K562 (cell line): ENCODE measurements around the gene CHD2. TPM values are rescaled to one million over a fixed set of nuclear protein-coding genes. Genes with fewer than 3 reads are reported as not detected.

Source experiments
- ATAC-seq: fragments of 200-7000 bp; cut with Tn5 transposase; 3 replicates; pipeline ENCODE4 v1.9.1; 2020; ENCODE audit warnings: moderate library complexity
- BruUV-seq: library from RNA; stranded (reverse); fragments of 400-500 nt; replicated peaks from 2 replicates; lab custom pipeline; 2021; lab: Mats Ljungman, UMichigan
- CTCF ChIA-PET: fragments of 300-600 bp; formaldehyde crosslinking; extraction: SDS; loops from one replicate; lab custom pipeline; 2021; ENCODE audit warnings: low intra/inter-chr PET ratio; lab: Yijun Ruan, JAX
- POLR2A ChIA-PET: fragments of 300-600, 350-650 bp; sonication (Branson Sonifier 250); formaldehyde crosslinking; extraction: SDS; loops from one replicate; lab custom pipeline; 2021; ENCODE audit warnings: antibody characterized with exemption, inconsistent platforms; lab: Yijun Ruan, JAX
- DNase-seq, 4 experiments: peaks; one replicate each; pipeline versions ENCODE4 v3.0.0 to v3.0.0-alpha.2; 2011 to 2018; ENCODE audit warnings: low spot score in 3 of 4, mixed read lengths in 3 of 4; ENCODE audit errors: extremely low read depth in 1 of 4
- FAIRE-seq: peaks from 2 replicates; lab custom pipeline; 2011; peaks lifted over from hg19 to GRCh38; lab: Jason Lieb, UNC
- H2AFZ ChIP-seq: 2 replicates; pipeline ENCODE4 v1.6.0; 2011; ENCODE audit warnings: low read depth, low read length, control low read depth, inconsistent platforms
- H3K27ac ChIP-seq: fragments of 200-600 bp; 3 replicates; pipeline ENCODE4 v1.8.0; 2011; ENCODE audit warnings: low read depth, mild to moderate bottlenecking, control low read depth, inconsistent platforms, low read length, moderate library complexity, mixed read lengths; ENCODE audit errors: extremely low read depth
- H3K27me3 ChIP-seq, 2 experiments: fragments of 300-600 bp in 1 of 2; 2 replicates in 1 of 2; 3 replicates in 1 of 2; pipeline versions ENCODE4 v1.6.0 to v1.8.0; 2011; ENCODE audit warnings: inconsistent platforms in 2 of 2, low read length in 2 of 2, mild to moderate bottlenecking in 1 of 2, mixed read lengths in 1 of 2, moderate library complexity in 1 of 2; ENCODE audit not compliant: control insufficient read depth in 2 of 2, insufficient read depth in 2 of 2
- H3K36me3 ChIP-seq: fragments of 300-600 bp; 3 replicates; pipeline ENCODE4 v1.8.0; 2011; ENCODE audit warnings: mild to moderate bottlenecking, low read length, inconsistent platforms; ENCODE audit not compliant: control insufficient read depth, insufficient read depth
- H3K4me1 ChIP-seq, 2 experiments: fragments of 200-600 bp in 1 of 2; replicated peaks in 1 of 2; 2 replicates in 1 of 2; 3 replicates in 1 of 2; pipeline versions ENCODE4 v1.5.1 to v1.8.0; 2011; ENCODE audit warnings: inconsistent platforms in 2 of 2, low read length in 2 of 2, mild to moderate bottlenecking in 1 of 2, mixed read lengths in 1 of 2, moderate library complexity in 1 of 2; ENCODE audit not compliant: control insufficient read depth in 2 of 2, insufficient read depth in 2 of 2
- H3K4me2 ChIP-seq: 2 replicates; pipeline ENCODE4 v1.6.1; 2011; ENCODE audit warnings: low read length, control low read depth, inconsistent platforms, mixed read lengths; ENCODE audit not compliant: insufficient read depth
- H3K4me3 ChIP-seq: fragments of 200-600 bp; sonication (generic), shearing (Covaris generic); 2 replicates; pipeline ENCODE4 v1.5.1; 2016; ENCODE audit warnings: control low read depth, inconsistent platforms
- H3K79me2 ChIP-seq: fragments of 200-600 bp; 3 replicates; pipeline ENCODE4 v1.8.0; 2011; ENCODE audit warnings: low read length, inconsistent platforms; ENCODE audit not compliant: control insufficient read depth, insufficient read depth
- H3K9ac ChIP-seq, 2 experiments: 2 replicates each; pipeline versions ENCODE4 v1.6.0 to v1.6.1; 2011; ENCODE audit warnings: low read depth in 2 of 2, low read length in 2 of 2, control low read depth in 1 of 2, inconsistent platforms in 1 of 2, mild to moderate bottlenecking in 1 of 2, mixed read lengths in 1 of 2; ENCODE audit not compliant: insufficient read depth in 1 of 2
- H3K9me1 ChIP-seq: one replicate; pipeline ENCODE4 v1.6.0; 2011; ENCODE audit warnings: inconsistent platforms, mild to moderate bottlenecking, low read length, moderate library complexity; ENCODE audit not compliant: control insufficient read depth, insufficient read depth
- H3K9me3 ChIP-seq: replicated peaks from 2 replicates; pipeline ENCODE4 v1.5.1; 2011; ENCODE audit warnings: low read depth, low read length, inconsistent platforms; ENCODE audit not compliant: control insufficient read depth, insufficient read depth
- H4K20me1 ChIP-seq: replicated peaks from 2 replicates; pipeline ENCODE4 v1.6.1; 2011; ENCODE audit warnings: low read length, inconsistent platforms, mixed read lengths; ENCODE audit not compliant: control insufficient read depth, insufficient read depth
- C11orf30 ChIP-seq: fragments of 450-650 bp; IDR thresholded peaks from 2 replicates; pipeline ENCODE4 v1.6.1; 2016; ENCODE audit warnings: low read depth, mild to moderate bottlenecking
- CBFA2T3 ChIP-seq: fragments of 450-650 bp; IDR thresholded peaks from 2 replicates; pipeline ENCODE4 v1.6.1; 2017
- CC2D1A ChIP-seq: fragments of 450-650 bp; IDR thresholded peaks from 2 replicates; pipeline ENCODE4 v1.6.1; 2017; ENCODE audit warnings: mild to moderate bottlenecking
- CHCHD3 ChIP-seq: fragments of 250-450 bp; sonication (Bioruptor Pico); IDR thresholded peaks from 2 replicates; pipeline ENCODE4 v2.1.2; 2022; ENCODE audit warnings: mild to moderate bottlenecking
- MAFG ChIP-seq: fragments of 450-650 bp; conservative IDR thresholded peaks from 2 replicates; pipeline ENCODE4 v1.6.1; 2016; ENCODE audit warnings: missing genetic modification characterization, missing compliant biosample characterization
- NFRKB ChIP-seq: fragments of 450-650 bp; IDR thresholded peaks from 2 replicates; pipeline ENCODE4 v1.6.1; 2016; ENCODE audit warnings: low read depth
- NR2F6 ChIP-seq: fragments of 450-650 bp; formaldehyde crosslinking; IDR thresholded peaks from 2 replicates; pipeline ENCODE4 v1.4.0; 2020; ENCODE audit warnings: mild to moderate bottlenecking
- OTX1 ChIP-seq: fragments of 450-650 bp; formaldehyde crosslinking; IDR thresholded peaks from 2 replicates; pipeline ENCODE4 v1.4.0; 2022; ENCODE audit warnings: mild to moderate bottlenecking
- RBFOX2 ChIP-seq: fragments of 200-400 bp; formaldehyde crosslinking; IDR thresholded peaks from 2 replicates; pipeline ENCODE4 v1.6.1; 2017; ENCODE audit warnings: low read depth, mild to moderate bottlenecking, low read length, moderate library complexity
- SETDB1 ChIP-seq: IDR thresholded peaks from one replicate; pipeline ENCODE4 v1.6.1; 2012; ENCODE audit warnings: low read length, control low read depth, inconsistent platforms
- TCFL5 ChIP-seq: fragments of 250-450 bp; sonication (Bioruptor Pico); conservative IDR thresholded peaks from 2 replicates; pipeline ENCODE4 v1.6.1; 2021; ENCODE audit warnings: mild to moderate bottlenecking, moderate library complexity, matching md5 sums
- TRIM28 ChIP-seq: fragments of 450-650 bp; IDR thresholded peaks from 2 replicates; pipeline ENCODE4 v1.6.1; 2017
- ZKSCAN1 ChIP-seq: fragments of 150-350 bp; IDR thresholded peaks from 2 replicates; pipeline ENCODE4 v1.6.1; 2016; ENCODE audit warnings: low read depth, low read length
- ZNF282 ChIP-seq: sonication (generic); formaldehyde crosslinking; IDR thresholded peaks from 2 replicates; pipeline ENCODE4 v1.8.1; 2023; ENCODE audit warnings: missing genetic modification reagents
- ZNF316 ChIP-seq: fragments of 450-650 bp; IDR thresholded peaks from 2 replicates; pipeline ENCODE4 v1.6.1; 2016
- ZNF408 ChIP-seq: fragments of 250-450 bp; sonication (Bioruptor Pico); IDR thresholded peaks from 2 replicates; pipeline ENCODE4 v1.4.0; 2020; ENCODE audit warnings: low read depth, mild to moderate bottlenecking, moderate library complexity
- ZNF668 ChIP-seq: fragments of 250-450 bp; sonication (Bioruptor Pico); IDR thresholded peaks from 2 replicates; pipeline ENCODE4 v1.8.0; 2022; ENCODE audit warnings: mild to moderate bottlenecking, inconsistent platforms
- WGBS: fragments of 100-300 bp; shearing (Covaris generic); methylation state at CpG from one replicate; pipeline ENCODE4 v1.1.6; 2016; ENCODE audit warnings: low coverage, mixed read lengths; ENCODE audit not compliant: insufficient coverage; ENCODE audit errors: missing lambda C conversion rate; 5-methylcytosine and 5-hydroxymethylcytosine counted together
- in situ Hi-C: fragments of 300-500 bp; cut with MboI; formaldehyde crosslinking; loops from 4 replicates; pipeline ENCODE4 v1.15.0; 2018; ENCODE audit warnings: inconsistent platforms, mixed read lengths
- intact Hi-C: fragments of 100-400 bp; cut with micrococcal nuclease; formaldehyde crosslinking; loops from 2 replicates; pipeline ENCODE4 v1.14.2; 2022
- polyA plus RNA-seq, 8 experiments: library from polyadenylated mRNA; depleted of rRNA in 4 of 8; stranded (reverse) in 5 of 8; unstranded in 3 of 8; fragments of >200 nt; fragmentation: Nextera tagmentation in 2 of 8; fragmentation: Illumina TruSeq in 1 of 8; extraction: Ambion mirVana in 2 of 8; extraction: Trizol in 1 of 8; gene quantifications; 2 replicates each; pipeline versions ENCODE4 v1.2.1 to v1.2.3, GENCODE V29; 2011 to 2014; ENCODE audit warnings: inconsistent platforms in 1 of 8, missing spikeins in 1 of 8
- total RNA-seq, 7 experiments: library from RNA; depleted of rRNA in 6 of 7; stranded (reverse); fragments of >200 nt in 6 of 7; fragmentation: Illumina TruSeq in 2 of 7; extraction: Trizol in 2 of 7; gene quantifications; 2 replicates each; pipeline versions ENCODE4 v1.2.1 to v1.2.3, GENCODE V29; 2011 to 2021; ENCODE audit warnings: low replicate concordance in 1 of 7
- TF ChIP-seq, protein P1 (sequence below): sonication (generic); formaldehyde crosslinking; IDR thresholded peaks from 2 replicates; pipeline ENCODE4 v1.8.0; 2022; ENCODE audit warnings: mild to moderate bottlenecking, missing genetic modification reagents
- TF ChIP-seq, protein P2 (sequence below): fragments of 250-450 bp; sonication (Bioruptor Pico); IDR thresholded peaks from 2 replicates; pipeline ENCODE4 v1.8.0; 2021; ENCODE audit warnings: moderate library complexity, mild to moderate bottlenecking, inconsistent platforms

CHD2 gene
- total and polyA plus RNA-seq, 9 of the 15 experiments (the other 6 are each of a cell fraction or from before 2014, with no cell fraction given): 38.9 to 70.8 (median 56.2) TPM

DNA sequence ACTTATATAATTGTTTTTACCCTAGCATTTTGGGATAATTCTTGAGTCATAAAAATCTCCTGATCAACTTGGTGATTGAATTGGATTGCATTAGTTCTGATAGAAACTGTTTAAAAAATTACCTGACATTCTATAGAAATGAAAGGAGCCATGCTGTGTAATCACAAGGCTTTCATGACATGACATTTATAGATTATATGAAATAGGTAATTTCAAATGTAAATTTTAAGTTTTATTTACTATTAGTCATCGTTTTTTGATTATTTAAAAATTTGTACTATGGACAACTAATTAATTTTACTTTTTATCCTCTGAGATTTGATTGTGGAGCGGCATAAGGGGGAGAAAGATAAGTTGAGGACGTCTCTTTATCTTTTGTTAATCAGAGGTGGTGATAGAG lies 12.3 kb upstream of the CHD2 start:
- peak overlapping the region; percentile 16; the same call in 1 of the 3 replicates for H3K27ac ChIP-seq
- ChIA-PET CTCF (no interaction called here), POLR2A (interaction anchor here (1.0 to 3.4 kb wide), 2 partner anchors 9 to 10 kb away, joined by 4 to 8 read pairs; no protein-coding TSS in a partner anchor)
- no peak for DNase-seq
- no peaks in the 10 kb centered on the region for H3K4me1 ChIP-seq
- no peaks in the 10 kb centered on the region for H3K9me3 ChIP-seq
- H2AFZ ChIP-seq: no peak overlapping the region
- TF ChIP-seq OTX1 (CRISPR knock-in tag) (no peak), C11orf30 (peak; percentile 71), TRIM28 (no peak), ZKSCAN1 (no peak), CHCHD3 (CRISPR knock-in tag) (no peak), RBFOX2 (peak; percentile 44; the same call in 1 of the 2 replicates), ZNF668 (CRISPR knock-in tag) (no peak), MAFG (tag) (peak; percentile 42), ZNF408 (CRISPR knock-in tag) (no peak), SETDB1 (no peak), CC2D1A (no peak), ZNF282 (no peak), NR2F6 (CRISPR knock-in tag) (no peak), CBFA2T3 (no peak), NFRKB (no peak), TCFL5 (CRISPR knock-in tag) (no peak), ZNF316 (peak; percentile 87)
- TF ChIP-seq, protein P1, sequence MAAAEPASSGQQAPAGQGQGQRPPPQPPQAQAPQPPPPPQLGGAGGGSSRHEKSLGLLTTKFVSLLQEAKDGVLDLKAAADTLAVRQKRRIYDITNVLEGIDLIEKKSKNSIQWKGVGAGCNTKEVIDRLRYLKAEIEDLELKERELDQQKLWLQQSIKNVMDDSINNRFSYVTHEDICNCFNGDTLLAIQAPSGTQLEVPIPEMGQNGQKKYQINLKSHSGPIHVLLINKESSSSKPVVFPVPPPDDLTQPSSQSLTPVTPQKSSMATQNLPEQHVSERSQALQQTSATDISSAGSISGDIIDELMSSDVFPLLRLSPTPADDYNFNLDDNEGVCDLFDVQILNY: no peak
- TF ChIP-seq, protein P2, sequence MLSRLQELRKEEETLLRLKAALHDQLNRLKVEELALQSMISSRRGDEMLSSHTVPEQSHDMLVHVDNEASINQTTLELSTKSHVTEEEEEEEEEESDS (CRISPR knock-in tag): no peak
- no peaks in the 10 kb centered on the region for H4K20me1 ChIP-seq
- peaks cover 89% of the 10 kb centered on the region for H3K36me3 ChIP-seq
- WGBS: 61% methylated on average over 3 of the region's 3 CpGs
- ATAC-seq: no peak
- H3K79me2 ChIP-seq: peaks cover 99% of the 10 kb centered on the region
- no TSS peak for BruUV-seq
- H3K4me2 ChIP-seq: no peak overlapping the region
- no peak overlapping the region for H3K4me3 ChIP-seq
- in situ Hi-C loops: no loop called here
- H3K9me1 ChIP-seq: no peaks in the 10 kb centered on the region
- intact Hi-C loops: no loop called here
- H3K27me3 ChIP-seq: no peaks in the 10 kb centered on the region
- H3K9ac ChIP-seq: no peak overlapping the region; a peak in 1 of 4 replicates
- FAIRE-seq: no peak
